ENCODE results near the gene ATP6V1C2. TPM values are rescaled to one million over a fixed set of nuclear protein-coding genes. Genes with fewer than 3 reads are reported as not detected.

Gene ATP6V1C2
- total and polyA plus RNA-seq, 9 of the 15 experiments (the other 6 are each of a cell fraction or from before 2014, with no cell fraction given) = 0.01 to 0.31 (median 0.10) TPM; not detected in 4

- TF ChIP-seq CTCFL (IDR thresholded peaks at IDR 0.05; ENCODE audit: borderline replicate concordance, insufficient read depth, low read depth, low read length, poor library complexity, severe bottlenecking) (no peak), SAFB2 (IDR thresholded peaks at IDR 0.05; ENCODE audit: borderline replicate concordance, low read depth, low read length, severe bottlenecking) (no peak), CGGBP1 (CRISPR knock-in tag; IDR thresholded peaks at IDR 0.05) (no peak), NFE2 (IDR thresholded peaks at IDR 0.05; ENCODE audit: low read depth) (no peak)
Measured at GRCh38 chr2:10833021-10833420, 111.6 kb downstream of the ATP6V1C2 start (continued).

GRCh38 chr2:10834068-10834655 lies 112.7 kb downstream of the ATP6V1C2 start:
- no peak overlapping the region for H3K4me2 ChIP-seq (ENCODE audit: insufficient read depth, low read length)
- H3K4me3 ChIP-seq = no peak overlapping the region
- no peak overlapping the region for H3K27ac ChIP-seq (ENCODE audit: extremely low read depth, low read depth, low read length)
- intact Hi-C loops (cut with micrococcal nuclease) (loop anchor here (5.0 to 10.0 kb wide), 3 partner anchors 238 to 848 kb away; no protein-coding TSS in a partner anchor), in situ Hi-C loops (cut with MboI) (loop anchor here (25.0 kb wide), 1 partner anchor 578 kb away; no protein-coding TSS in a partner anchor)
- H3K27me3 ChIP-seq (ENCODE audit: control insufficient read depth in 2 of 2, insufficient read depth in 2 of 2, low read length in 2 of 2) = peaks cover 26 to 54% of the 10 kb centered on the region in 2 experiments
- ChIA-PET CTCF (ENCODE audit: low intra/inter-chr PET ratio) (interaction anchor here (5.7 kb wide), 1 partner anchor 290 kb away, joined by 32 read pairs; no protein-coding TSS in a partner anchor), POLR2A (interaction anchor here (0.6 kb wide), 1 partner anchor 13 kb away, joined by 4 read pairs; no protein-coding TSS in a partner anchor)
- no peaks in the 10 kb centered on the region for H3K9me3 ChIP-seq (replicated peaks; ENCODE audit: control insufficient read depth, insufficient read depth, low read depth, low read length)
- no peaks in the 10 kb centered on the region for H3K9me1 ChIP-seq (ENCODE audit: control insufficient read depth, insufficient read depth, low read length)
- H2AFZ ChIP-seq (ENCODE audit: low read depth, low read length) = no peak overlapping the region
- H3K4me1 ChIP-seq (replicated peaks in 1 of 2; ENCODE audit: control insufficient read depth in 2 of 2, insufficient read depth in 2 of 2, low read length in 2 of 2) = peaks cover 0 to 13% of the 10 kb centered on the region in 2 experiments; a peak in 3 of 5 replicates
- H3K79me2 ChIP-seq (ENCODE audit: control insufficient read depth, insufficient read depth, low read length) = no peaks in the 10 kb centered on the region
- H4K20me1 ChIP-seq (replicated peaks; ENCODE audit: control insufficient read depth, insufficient read depth, low read length) = peaks cover 12% of the 10 kb centered on the region
- TF ChIP-seq ID3 (CRISPR knock-in tag; IDR thresholded peaks at IDR 0.05) = no peak
- TF ChIP-seq ID3 (tag; IDR thresholded peaks at IDR 0.05) = no peak
- TF ChIP-seq ZNF134 (CRISPR knock-in tag; conservative IDR thresholded peaks at IDR 0.05) = no peak
- no peak for TF ChIP-seq TBL1XR1 (IDR thresholded peaks at IDR 0.05; ENCODE audit: low read length in 2 of 2)
- TF ChIP-seq MCM3 (IDR thresholded peaks at IDR 0.05) = no peak
- TF ChIP-seq ZNF239 (CRISPR knock-in tag; IDR thresholded peaks at IDR 0.05) = no peak
- no peak for TF ChIP-seq ZNF133 (CRISPR knock-in tag; IDR thresholded peaks at IDR 0.05)
- DNase-seq (ENCODE audit: extremely low read depth in 1 of 4, low spot score in 3 of 4) (no peak), FAIRE-seq (no peak), ATAC-seq (no peak)
- no peaks in the 10 kb centered on the region for H3K36me3 ChIP-seq (ENCODE audit: control insufficient read depth, insufficient read depth, low read length)
- H3K9ac ChIP-seq (ENCODE audit: insufficient read depth in 1 of 2, low read depth in 2 of 2, low read length in 2 of 2) = 0 out of 4 replicates have a peak overlapping the region, but pooled peaks of 1 of the 2 experiments have one; percentile 18
- BruUV-seq (replicated peaks) = no TSS peak
- 5% methylated on average over 6 of the region's 8 CpGs for WGBS (ENCODE audit: insufficient coverage, low coverage, missing lambda C conversion rate)

Measured in K562 (cell line).